H1 (cell line): Measurements from ENCODE around the gene BSND. TPM values are rescaled to one million over a fixed set of nuclear protein-coding genes. Genes with fewer than 3 reads are reported as not detected.
A peak's percentile ranks its signal among the peaks of the same experiment; 100 is the strongest.

ENCODE experiments used
- CTCF ChIA-PET: fragments of 300-600 bp; sonication (Branson Sonifier 250); formaldehyde crosslinking; loops from one replicate; lab custom pipeline; 2021; ENCODE audit not compliant: partially characterized antibody; lab: Charles Lee
- POLR2A ChIA-PET: fragments of 300-600 bp; sonication (Branson Sonifier 250); formaldehyde crosslinking; loops from one replicate; lab custom pipeline; 2021; ENCODE audit warnings: inconsistent platforms; ENCODE audit not compliant: partially characterized antibody; lab: Charles Lee
- DNase-seq, 2 experiments: peaks; one replicate each; pipeline versions ENCODE4 v3.0.0 to v3.0.0-alpha.2; 2010 to 2022; ENCODE audit warnings: low spot score in 2 of 2, low read depth in 1 of 2, mixed read lengths in 1 of 2
- FAIRE-seq: peaks from 2 replicates; lab custom pipeline; 2011; peaks lifted over from hg19 to GRCh38; lab: Jason Lieb, UNC
- H2AFZ ChIP-seq: 2 replicates; pipeline ENCODE4 v1.8.1; 2012; ENCODE audit warnings: low read length, inconsistent platforms
- H2AK5ac ChIP-seq: 2 replicates; pipeline ENCODE4 v1.6.1; 2013; ENCODE audit warnings: low read depth, low read length
- H2BK120ac ChIP-seq: replicated peaks from 2 replicates; pipeline ENCODE3; 2013; ENCODE audit warnings: low read depth, low read length, inconsistent platforms
- H2BK12ac ChIP-seq: 2 replicates; pipeline ENCODE4 v1.6.1; 2013; ENCODE audit warnings: low read depth, low read length
- H2BK15ac ChIP-seq: 2 replicates; pipeline ENCODE4 v1.6.1; 2013; ENCODE audit warnings: low read length
- H2BK20ac ChIP-seq: 2 replicates; pipeline ENCODE4 v1.6.1; 2013; ENCODE audit warnings: low read length
- H2BK5ac ChIP-seq: 2 replicates; pipeline ENCODE4 v1.6.1; 2013; ENCODE audit warnings: low read depth, low read length
- H3K14ac ChIP-seq: 2 replicates; pipeline ENCODE4 v1.6.1; 2013; ENCODE audit warnings: inconsistent platforms; ENCODE audit not compliant: insufficient read length
- H3K18ac ChIP-seq: 2 replicates; pipeline ENCODE4 v1.6.1; 2013; ENCODE audit warnings: low read length; ENCODE audit errors: extremely low read depth
- H3K23ac ChIP-seq: 2 replicates; pipeline ENCODE4 v1.6.1; 2013; ENCODE audit warnings: inconsistent platforms; ENCODE audit not compliant: insufficient read length
- H3K23me2 ChIP-seq: 2 replicates; pipeline ENCODE4 v1.6.1; 2013; ENCODE audit warnings: low read depth, low read length
- H3K27ac ChIP-seq: 2 replicates; pipeline ENCODE4 v1.6.1; 2011; ENCODE audit warnings: low read depth, low read length, inconsistent platforms
- H3K27me3 ChIP-seq, 4 experiments: replicated peaks in 1 of 4; 1 replicate in 1 of 4; 2 replicates in 3 of 4; pipeline versions ENCODE4 v1.6.1 to v1.8.1; 2011 to 2013; ENCODE audit warnings: low read length in 3 of 4, mild to moderate bottlenecking in 3 of 4, inconsistent platforms in 2 of 4, mixed read lengths in 2 of 4, moderate library complexity in 1 of 4; ENCODE audit not compliant: control insufficient read depth in 3 of 4, insufficient read depth in 3 of 4; ENCODE audit errors: extremely low read depth in 1 of 4
- H3K36me3 ChIP-seq, 4 experiments: 2 replicates each; pipeline versions ENCODE4 v1.6.1 to v1.8.1; 2011 to 2013; ENCODE audit warnings: mild to moderate bottlenecking in 4 of 4, low read length in 3 of 4, moderate library complexity in 2 of 4, control low read depth in 1 of 4, inconsistent platforms in 1 of 4; ENCODE audit not compliant: insufficient read depth in 4 of 4, control insufficient read depth in 2 of 4
- H3K4ac ChIP-seq: replicated peaks from 2 replicates; pipeline ENCODE3; 2013; ENCODE audit warnings: low read length, low read depth, mixed read lengths, inconsistent platforms; ENCODE audit not compliant: insufficient read length
- H3K4me1 ChIP-seq, 4 experiments: replicated peaks in 1 of 4; 1 replicate in 1 of 4; 2 replicates in 3 of 4; pipeline versions ENCODE4 v1.6.1 to v1.8.1; 2011 to 2013; ENCODE audit warnings: low read length in 3 of 4, inconsistent platforms in 2 of 4, mixed read lengths in 1 of 4; ENCODE audit not compliant: insufficient read depth in 4 of 4, control insufficient read depth in 3 of 4
- H3K4me2 ChIP-seq, 2 experiments: 2 replicates each; pipeline versions ENCODE4 v1.6.1 to v1.8.1; 2011 to 2013; ENCODE audit warnings: low read depth in 2 of 2, low read length in 2 of 2, control low read depth in 1 of 2, inconsistent platforms in 1 of 2, mild to moderate bottlenecking in 1 of 2; ENCODE audit not compliant: insufficient read depth in 1 of 2
- H3K4me3 ChIP-seq, 4 experiments: fragments of 200-600, 300-600 bp in 1 of 4; sonication (generic), shearing (Covaris generic), sonication (Bioruptor Twin) in 1 of 4; 2 replicates each; pipeline versions ENCODE4 v1.5.1 to v1.8.1; 2011 to 2016; ENCODE audit warnings: low read length in 4 of 4, low read depth in 3 of 4, control low read depth in 2 of 4, inconsistent platforms in 2 of 4, mild to moderate bottlenecking in 2 of 4, mixed read lengths in 1 of 4, moderate library complexity in 1 of 4; ENCODE audit not compliant: insufficient read depth in 2 of 4; ENCODE audit errors: extremely low read depth in 1 of 4
- H3K56ac ChIP-seq: replicated peaks from 2 replicates; pipeline ENCODE3; 2013; ENCODE audit warnings: low read depth, mild to moderate bottlenecking, mixed read lengths, low read length, inconsistent platforms; ENCODE audit not compliant: insufficient read length
- H3K79me1 ChIP-seq: 2 replicates; pipeline ENCODE4 v1.6.1; 2013; ENCODE audit warnings: low read depth, low read length, control low read depth
- H3K79me2 ChIP-seq, 2 experiments: 2 replicates each; pipeline versions ENCODE4 v1.6.1 to v1.8.1; 2012 to 2013; ENCODE audit warnings: low read length in 2 of 2, mild to moderate bottlenecking in 2 of 2, inconsistent platforms in 1 of 2; ENCODE audit not compliant: insufficient read depth in 2 of 2, control insufficient read depth in 1 of 2
- H3K9ac ChIP-seq, 4 experiments: replicated peaks in 1 of 4; 1 replicate in 1 of 4; 2 replicates in 3 of 4; pipeline versions ENCODE4 v1.6.1 to v1.8.1; 2011 to 2013; ENCODE audit warnings: low read depth in 3 of 4, low read length in 3 of 4, control low read depth in 2 of 4, mild to moderate bottlenecking in 2 of 4, moderate library complexity in 2 of 4, inconsistent platforms in 1 of 4; ENCODE audit errors: extremely low read depth in 1 of 4
- H3K9me3 ChIP-seq, 2 experiments: 2 replicates each; pipeline versions ENCODE4 v1.6.1 to v1.8.1; 2012 to 2013; ENCODE audit warnings: mild to moderate bottlenecking in 2 of 2, moderate library complexity in 2 of 2, control low read depth in 1 of 2, inconsistent platforms in 1 of 2, low read depth in 1 of 2, low read length in 1 of 2, mixed read lengths in 1 of 2; ENCODE audit not compliant: insufficient read depth in 2 of 2
- H4K20me1 ChIP-seq, 2 experiments: replicated peaks in 1 of 2; 2 replicates each; pipeline versions ENCODE3 to v1.8.1; 2011 to 2013; ENCODE audit warnings: inconsistent platforms in 2 of 2, low read length in 2 of 2, mild to moderate bottlenecking in 1 of 2; ENCODE audit not compliant: insufficient read depth in 2 of 2, control insufficient read depth in 1 of 2
- H4K5ac ChIP-seq: 2 replicates; pipeline ENCODE4 v1.6.1; 2013; ENCODE audit warnings: low read length, low read depth, mixed read lengths, inconsistent platforms; ENCODE audit not compliant: insufficient read length
- H4K8ac ChIP-seq: 2 replicates; pipeline ENCODE4 v1.8.0; 2013; ENCODE audit warnings: mild to moderate bottlenecking, moderate library complexity, low read length, inconsistent platforms; ENCODE audit not compliant: insufficient read depth; ENCODE audit errors: extremely low read depth
- H4K91ac ChIP-seq: replicated peaks from 2 replicates; pipeline ENCODE3; 2013; ENCODE audit warnings: low read length, mixed read lengths, inconsistent platforms; ENCODE audit not compliant: insufficient read length
- ATF2 ChIP-seq: IDR thresholded peaks from 2 replicates; pipeline ENCODE4 v1.6.1; 2012; ENCODE audit warnings: low read length, inconsistent platforms
- BRCA1 ChIP-seq: IDR thresholded peaks from 2 replicates; pipeline ENCODE4 v1.6.1; 2012; ENCODE audit warnings: low read depth, low read length, improper control_type of control experiment
- CEBPB ChIP-seq: IDR thresholded peaks from 2 replicates; pipeline ENCODE4 v1.6.1; 2012; ENCODE audit warnings: low read depth, low read length
- CHD2 ChIP-seq: IDR thresholded peaks from 2 replicates; pipeline ENCODE4 v1.6.1; 2012; ENCODE audit warnings: low read length, improper control_type of control experiment
- EGR1 ChIP-seq: IDR thresholded peaks from 2 replicates; pipeline ENCODE4 v1.6.1; 2011; ENCODE audit warnings: low read depth, low read length, borderline replicate concordance
- EP300 ChIP-seq, 2 experiments: IDR thresholded peaks; 1 replicate in 1 of 2; 2 replicates in 1 of 2; pipeline ENCODE4 v1.6.1; 2011 to 2012; ENCODE audit warnings: low read depth in 2 of 2, low read length in 2 of 2, mild to moderate bottlenecking in 2 of 2, borderline replicate concordance in 1 of 2, inconsistent platforms in 1 of 2, moderate library complexity in 1 of 2
- FOSL1 ChIP-seq: IDR thresholded peaks from 2 replicates; pipeline ENCODE4 v1.6.1; 2011; ENCODE audit warnings: mild to moderate bottlenecking, low read depth, low read length, moderate library complexity; ENCODE audit not compliant: insufficient read depth
- GTF2F1 ChIP-seq: IDR thresholded peaks from 2 replicates; pipeline ENCODE4 v1.6.1; 2012; ENCODE audit warnings: low read depth, low read length, improper control_type of control experiment, borderline replicate concordance
- POLR2AphosphoS5 ChIP-seq: IDR thresholded peaks from 2 replicates; pipeline ENCODE4 v1.6.1; 2011; ENCODE audit warnings: low read depth, low read length
- TCF12 ChIP-seq: IDR thresholded peaks from 2 replicates; pipeline ENCODE4 v1.6.1; 2011; ENCODE audit warnings: low read depth, mild to moderate bottlenecking, low read length
- YY1 ChIP-seq: IDR thresholded peaks from 2 replicates; pipeline ENCODE4 v1.6.1; 2011; ENCODE audit warnings: low read depth, mild to moderate bottlenecking, low read length
- WGBS, 2 experiments: shearing (Covaris generic) in 1 of 2; methylation state at CpG; one replicate each; pipeline versions ENCODE4 v1.1.6 to v1.1.7; 2013 to 2015; ENCODE audit warnings: low lambda C conversion rate in 2 of 2, mixed read lengths in 2 of 2, inconsistent platforms in 1 of 2, low coverage in 1 of 2, missing lambda C conversion rate in 1 of 2; ENCODE audit not compliant: insufficient replicate concordance in 2 of 2, insufficient coverage in 1 of 2, insufficient read length in 1 of 2; ENCODE audit errors: extremely low coverage in 1 of 2, missing lambda C conversion rate in 1 of 2; 5-methylcytosine and 5-hydroxymethylcytosine counted together
- polyA plus RNA-seq, 7 experiments: library from polyadenylated mRNA; depleted of rRNA in 3 of 7; stranded (reverse) in 5 of 7; unstranded in 2 of 7; fragments of >200 nt in 5 of 7; fragments of 200-250 nt in 2 of 7; gene quantifications; 1 replicate in 5 of 7; 2 replicates in 1 of 7; 4 replicates in 1 of 7; pipeline versions ENCODE4 v1.2.1 to v1.2.3, GENCODE V29; 2011 to 2013; ENCODE audit warnings: missing spikeins in 2 of 7, mixed read lengths in 2 of 7
- total RNA-seq: library from RNA; stranded (reverse); fragmentation: NEBNext Ultra II Directional; extraction: Animal tissue kit (Norgen Biotek cat#: 25700); gene quantifications from 2 replicates; pipeline ENCODE4 v1.2.1, GENCODE V29; 2021

The BSND gene
- total and polyA plus RNA-seq, 2 of the 8 experiments (the other 6 are each of a cell fraction or from before 2014, with no cell fraction given) = 0.43 to 0.68 TPM

- H3K4ac ChIP-seq = no peak within 1 kb of the TSS
- H3K4me1 ChIP-seq = peaks cover 4 to 8% (median 7%) of the 10 kb centered on the region in 4 experiments; a peak in 6 of 7 replicates
- H4K91ac ChIP-seq = no peak within 1 kb of the TSS
- no peak within 1 kb of the TSS for H3K14ac ChIP-seq
- no peak within 1 kb of the TSS; the same call in 1 of the 2 replicates for H2AK5ac ChIP-seq
- no peak within 1 kb of the TSS for H3K23ac ChIP-seq
- H3K79me2 ChIP-seq = no peaks in the 10 kb centered on the region
- no peak for FAIRE-seq
- H2BK5ac ChIP-seq = peak within 1 kb of the TSS; percentile 60; the same call in 1 of the 2 replicates
- 0 out of 2 replicates have a peak within 1 kb of the TSS, but pooled peaks have one; percentile 27 for H3K18ac ChIP-seq
- no peak within 1 kb of the TSS for H3K56ac ChIP-seq
- peak within 1 kb of the TSS; percentile 93 for H2BK20ac ChIP-seq
- H2BK120ac ChIP-seq = no peak within 1 kb of the TSS
- peaks cover 0 to 29% (median 18%) of the 10 kb centered on the region in 4 experiments; a peak in 6 of 7 replicates for H3K27me3 ChIP-seq
- 16% methylated on average over 41 of the region's 69 CpGs; no CpG with 5 or more reads in 1 of the 2 experiments for WGBS, 2 experiments
- H3K27ac ChIP-seq = no peak within 1 kb of the TSS
- CTCF ChIA-PET = interaction anchor here (1.5 to 18.4 kb wide), 4 partner anchors 9 to 35 kb away, joined by 3 to 436 read pairs (median 33); no protein-coding TSS in a partner anchor
- peaks cover 8% of the 10 kb centered on the region for H3K23me2 ChIP-seq
- H3K9ac ChIP-seq = no peak within 1 kb of the TSS; a peak in 1 of 7 replicates
- no peaks in the 10 kb centered on the region for H3K9me3 ChIP-seq
- DNase-seq = peak in 1 of 2 experiments; percentile 66
- no peaks in the 10 kb centered on the region for H3K36me3 ChIP-seq
- H2AFZ ChIP-seq = peak within 1 kb of the TSS; percentile 40; the same call in 1 of the 2 replicates
- H2BK12ac ChIP-seq = peak within 1 kb of the TSS; percentile 95
- POLR2A ChIA-PET = no interaction called here
- peak within 1 kb of the TSS; percentile 58 to 78 for H3K4me2 ChIP-seq
- no peaks in the 10 kb centered on the region for H4K20me1 ChIP-seq
- H4K5ac ChIP-seq = no peak within 1 kb of the TSS
- peak within 1 kb of the TSS; percentile 97; the same call in 1 of the 2 replicates for H2BK15ac ChIP-seq
- peak within 1 kb of the TSS; percentile 39 to 66 (median 50) for H3K4me3 ChIP-seq
- peak within 1 kb of the TSS; percentile 90; the same call in 1 of the 2 replicates for H4K8ac ChIP-seq
- no peaks in the 10 kb centered on the region for H3K79me1 ChIP-seq
- no peak for TF ChIP-seq BRCA1
- TF ChIP-seq TCF12 = no peak
- TF ChIP-seq EGR1 = no peak
- TF ChIP-seq POLR2AphosphoS5 = no peak
- TF ChIP-seq ATF2 = no peak
- TF ChIP-seq FOSL1 = no peak
- no peak for TF ChIP-seq GTF2F1
- no peak for TF ChIP-seq CEBPB
- no peak for TF ChIP-seq CHD2
- no peak for TF ChIP-seq YY1
- TF ChIP-seq EP300 (IDR thresholded peaks at IDR 0.05; ENCODE audit: borderline replicate concordance in 1 of 2, low read depth in 2 of 2, low read length in 2 of 2) = no peak
Observed at GRCh38 chr1:54980528-54981241, 18.0 kb upstream of the BSND start, which contains the start of gene TMEM61. TMEM61 (plus strand) TSS chr1:54980628; CDS start chr1:54981066, 438 bp downstream.
